ENCODE data around the gene DOCK3.
A peak's percentile ranks its signal among the peaks of the same experiment; 100 is the strongest.
"Not testable (repeated sequence)": the region's sequence is repeated elsewhere in the genome, so short reads cannot be mapped to it uniquely, and the experiment has no call there.

The DOCK3 gene

DNA sequence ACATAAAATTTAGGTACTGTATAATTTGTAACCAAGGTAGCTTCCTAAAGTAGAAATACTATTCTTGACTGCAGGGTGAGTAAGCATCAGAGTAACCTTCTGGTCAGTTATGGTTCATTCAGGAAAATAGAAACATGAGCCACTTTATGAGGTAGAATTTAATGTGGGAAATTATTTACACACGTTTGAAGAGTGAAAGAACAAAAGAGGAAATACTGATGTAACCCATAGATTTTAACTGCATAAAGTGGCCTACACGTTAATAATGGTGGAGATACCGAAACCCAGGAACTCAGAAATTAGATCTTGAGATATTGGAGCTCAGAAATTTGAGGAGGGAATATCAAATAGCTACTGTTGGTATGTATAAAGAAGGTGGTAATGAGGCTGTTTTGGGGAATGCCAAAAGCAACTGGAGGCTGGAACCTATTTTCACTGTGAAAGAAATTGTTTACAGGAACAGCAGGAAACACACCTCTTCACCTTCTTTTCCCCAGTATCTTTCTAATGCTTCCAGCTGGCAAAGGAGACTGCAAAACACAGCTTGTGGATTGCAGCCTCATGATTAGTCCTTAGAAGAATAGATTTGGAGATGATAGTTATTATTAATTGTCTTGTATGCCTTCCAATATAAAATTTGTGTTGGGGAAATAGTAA is 216.1 kb downstream of the DOCK3 start:
- no peak for DNase-seq

DNA sequence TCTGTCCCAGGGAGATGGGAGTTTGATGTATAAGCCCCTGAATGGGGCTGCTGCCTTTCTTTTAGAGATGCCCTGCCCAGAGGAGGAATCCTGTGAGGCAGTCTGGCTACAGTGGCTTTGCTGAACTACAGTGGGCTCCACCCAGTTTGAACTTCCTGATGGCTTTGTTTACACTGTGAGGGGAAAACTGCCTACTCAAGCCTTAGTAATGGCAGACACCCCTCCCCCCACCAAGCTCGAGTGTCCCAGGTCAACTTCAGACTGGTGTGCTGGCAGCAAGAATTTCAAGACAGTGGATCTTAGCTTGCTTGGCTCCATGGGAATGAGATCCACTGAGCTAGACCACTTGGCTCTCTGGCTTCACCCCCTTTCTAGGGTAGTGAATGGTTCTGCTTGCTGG is 226.4 kb downstream of the DOCK3 start:
- not testable (repeated sequence) for DNase-seq

DNA sequence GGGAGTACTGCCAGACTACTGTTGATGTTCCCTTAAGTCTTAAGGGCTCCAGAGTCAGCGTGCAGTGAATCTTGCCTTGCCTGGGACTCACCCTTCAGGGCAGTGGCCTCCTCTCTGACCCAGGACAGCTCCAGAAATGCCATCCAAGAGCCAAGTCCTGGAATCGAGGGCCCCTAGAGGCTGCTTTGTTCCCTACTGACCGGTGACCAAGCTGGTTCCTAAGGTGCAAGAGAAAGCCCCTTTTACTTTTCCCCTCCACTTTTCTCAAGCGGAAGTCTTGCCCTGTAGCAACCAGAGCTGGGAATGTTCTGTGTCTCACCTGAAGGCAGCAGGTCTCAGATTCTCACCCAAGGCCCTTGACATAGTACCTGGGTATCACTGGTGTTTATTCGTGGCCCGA is 238.0 kb downstream of the DOCK3 start:
- DNase-seq: no peak

DNA sequence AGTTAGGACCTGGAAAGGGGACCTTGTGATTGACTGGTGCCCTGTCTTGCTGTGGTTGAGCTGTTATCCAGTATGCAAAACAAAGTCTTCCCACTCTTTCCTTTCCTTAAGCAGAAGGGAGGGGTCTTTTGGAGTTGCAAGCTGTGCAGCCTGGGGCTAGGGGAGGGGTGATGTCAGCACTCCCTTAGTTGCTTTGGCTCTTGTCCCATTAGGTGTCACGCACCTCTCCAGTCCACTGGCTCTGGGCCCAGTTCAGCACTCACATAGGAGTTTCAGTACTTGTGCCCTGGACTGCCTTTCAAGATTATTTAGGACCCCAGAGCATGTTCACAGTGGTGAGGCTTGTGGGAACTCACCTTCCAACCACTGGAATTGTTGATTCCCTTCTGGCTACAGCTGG is 238.5 kb downstream of the DOCK3 start:
- no peak for DNase-seq

DNA sequence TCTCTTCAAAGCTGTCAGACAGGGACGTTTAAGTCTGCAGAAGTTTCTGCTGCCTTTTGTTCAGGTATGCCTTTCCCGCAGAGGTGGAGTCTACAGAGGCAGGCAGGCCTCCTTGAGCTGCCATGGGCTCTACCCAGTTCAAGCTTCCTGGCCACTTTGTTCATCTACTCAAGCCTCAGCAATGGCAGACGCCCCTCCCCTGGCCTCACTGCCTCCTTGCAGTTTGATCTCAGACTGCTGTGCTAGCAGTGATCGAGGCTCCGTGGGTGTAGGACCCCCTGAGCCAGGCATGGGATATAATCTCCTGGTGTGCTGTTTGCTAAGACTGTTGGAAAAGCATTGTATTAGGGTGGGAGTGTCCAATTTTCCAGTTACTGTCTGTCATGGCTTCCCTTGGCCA is 247.3 kb downstream of the DOCK3 start:
- not testable (repeated sequence) for DNase-seq

DNA sequence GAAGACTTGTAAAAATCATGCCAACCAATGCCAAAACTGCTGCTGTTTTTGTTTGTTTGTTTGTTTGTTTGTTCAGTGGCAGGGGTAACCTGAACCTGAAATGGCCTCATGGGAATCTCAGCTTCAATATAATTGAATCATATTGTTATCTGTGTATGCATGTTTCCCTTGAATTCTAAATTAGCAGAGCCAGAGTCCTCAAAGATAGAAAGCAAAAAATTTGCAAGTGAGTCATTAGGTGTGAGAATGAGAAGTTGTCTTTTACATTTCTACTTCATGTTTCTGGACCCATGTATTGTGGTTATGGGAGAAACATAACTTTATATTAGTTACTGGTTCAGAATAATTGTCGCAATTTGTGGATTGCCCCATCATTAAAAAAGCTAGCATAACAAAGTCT is 249.2 kb downstream of the DOCK3 start:
- DNase-seq: no peak

DNA sequence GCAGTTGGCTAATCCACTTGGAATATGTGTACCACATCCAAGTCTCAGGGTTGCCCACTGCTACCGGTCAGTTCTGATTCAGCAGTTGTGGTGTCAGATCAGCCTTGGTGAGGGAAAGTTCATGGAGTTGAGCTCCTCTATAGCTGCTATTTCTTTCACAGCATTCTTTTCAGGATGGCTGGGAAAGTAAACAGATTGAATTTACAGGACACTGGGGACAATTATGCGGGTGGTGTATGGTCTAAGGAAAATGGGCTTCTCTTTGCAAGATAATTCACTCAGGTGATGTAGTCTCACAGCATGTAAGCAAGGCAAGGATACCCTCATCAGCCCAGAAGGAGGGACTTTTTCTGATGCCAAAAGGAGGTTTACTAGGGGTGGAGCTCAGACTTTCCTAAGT is 249.9 kb downstream of the DOCK3 start:
- no peak for DNase-seq

DNA sequence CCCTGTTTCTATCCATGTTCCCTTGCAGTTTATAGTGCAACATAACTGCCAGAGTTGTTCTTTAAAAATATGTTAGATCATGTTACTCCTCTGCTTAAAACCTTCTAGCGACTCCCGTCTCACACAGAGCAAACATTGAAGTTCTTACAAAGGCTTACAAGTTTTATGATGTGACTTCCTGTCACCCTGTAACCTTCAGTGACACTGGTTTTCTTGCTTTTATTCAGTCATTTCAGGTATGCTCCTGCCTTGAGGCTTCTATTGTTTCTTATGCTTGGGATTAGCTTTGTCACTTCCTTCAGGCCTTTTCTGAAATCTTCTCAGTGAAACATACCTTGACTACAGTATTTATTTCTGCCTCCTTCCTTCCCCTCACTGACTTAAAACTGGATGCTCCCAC is 252.1 kb downstream of the DOCK3 start:
- DNase-seq: no peak

DNA sequence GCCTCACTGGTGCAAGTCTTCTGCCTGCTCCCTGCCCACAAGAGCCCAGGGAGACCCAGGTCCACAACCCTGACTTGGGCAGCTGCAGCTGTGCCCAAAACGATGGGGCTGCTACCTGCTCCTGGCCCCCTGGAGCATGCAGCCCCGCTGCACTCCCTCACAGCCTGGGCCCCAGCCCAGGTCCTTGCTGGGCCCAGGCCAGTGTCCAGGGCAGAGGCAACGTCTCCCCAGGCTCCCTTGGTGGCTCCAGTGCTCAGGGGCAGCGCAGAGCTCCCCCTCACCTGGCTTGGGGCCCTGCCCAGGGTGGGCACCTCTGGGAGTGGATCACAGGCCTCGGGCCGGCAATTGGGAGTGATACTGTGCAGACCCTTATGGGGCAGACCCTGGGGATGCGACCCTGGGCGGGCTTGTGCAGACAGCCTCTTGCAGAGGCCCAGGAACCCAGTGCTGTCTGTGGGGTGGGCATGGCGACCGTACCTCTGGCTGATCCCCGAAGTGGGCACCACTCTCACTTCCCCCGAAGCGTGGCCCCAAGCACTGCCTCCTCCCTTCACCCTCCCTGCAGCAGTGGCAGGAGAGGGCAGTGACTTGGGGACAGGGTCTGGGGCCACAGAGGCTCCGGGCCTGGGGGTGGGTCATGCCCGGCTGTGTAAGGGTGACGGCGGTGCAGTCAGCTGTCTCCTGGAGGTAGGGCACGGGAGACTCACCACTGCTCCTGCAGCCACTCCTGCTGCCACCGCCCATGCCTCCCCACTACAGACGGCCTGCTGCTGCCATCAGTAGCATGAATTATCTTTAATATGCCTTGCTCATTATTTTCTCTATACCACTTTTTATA is 255.9 kb downstream of the DOCK3 start:
- no peak for DNase-seq

DNA sequence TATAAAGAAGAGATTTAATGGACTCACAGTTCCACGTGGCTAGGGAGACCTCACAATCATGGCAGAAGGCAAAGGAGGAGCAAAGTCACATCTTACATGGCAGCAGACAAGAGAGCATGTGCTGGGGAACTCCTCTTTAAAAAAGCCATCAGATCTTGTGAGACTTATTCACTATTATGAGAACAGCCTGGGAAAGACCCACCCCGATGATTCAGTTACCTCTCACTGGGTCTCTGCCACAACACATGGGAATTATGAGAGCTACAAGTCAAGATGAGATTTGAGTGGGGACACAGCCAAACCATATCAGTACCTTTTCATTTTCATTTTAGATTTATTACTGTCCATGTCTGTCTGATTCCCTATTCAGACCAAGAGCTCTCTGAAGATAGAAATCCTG is 258.2 kb downstream of the DOCK3 start:
- not testable (repeated sequence) for DNase-seq

DNA sequence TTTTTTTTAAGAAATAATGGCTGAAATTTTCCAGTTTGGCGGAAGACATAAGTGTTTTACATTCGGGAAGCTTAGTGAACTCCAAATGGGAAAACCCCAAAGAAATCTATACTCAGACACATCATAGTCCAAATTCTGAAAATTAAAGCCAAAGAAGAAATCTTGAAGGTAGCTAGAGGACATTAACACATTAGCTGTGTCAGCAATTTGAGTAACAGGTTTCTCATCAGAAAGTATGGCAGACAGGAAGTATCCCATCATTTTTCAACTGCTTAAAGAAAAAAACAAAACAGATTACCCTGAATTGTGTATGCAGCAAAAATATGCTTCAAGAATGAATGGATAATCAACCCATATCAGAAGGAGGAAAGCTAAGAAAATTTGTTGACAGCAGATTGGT is 261.7 kb downstream of the DOCK3 start:
- no peak for DNase-seq

DNA sequence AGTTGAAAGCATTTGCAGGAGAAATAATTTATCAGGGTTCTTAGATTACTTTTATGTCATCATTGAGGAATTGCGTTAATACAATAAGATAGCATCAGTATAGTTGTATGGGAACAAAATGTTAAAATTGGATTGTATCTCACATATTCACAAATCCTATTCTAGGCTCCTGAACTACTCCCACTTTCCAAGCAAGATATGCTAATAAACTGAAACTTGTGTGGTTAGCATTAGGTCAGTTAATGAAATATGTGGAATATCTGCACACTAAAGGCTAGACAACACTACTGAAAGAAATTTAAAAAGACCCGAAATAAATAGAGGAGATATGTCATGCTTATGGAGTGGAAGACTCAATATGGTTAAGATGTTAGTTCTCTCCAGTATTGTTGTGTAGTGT is 272.7 kb downstream of the DOCK3 start:
- no peak for DNase-seq

DNA sequence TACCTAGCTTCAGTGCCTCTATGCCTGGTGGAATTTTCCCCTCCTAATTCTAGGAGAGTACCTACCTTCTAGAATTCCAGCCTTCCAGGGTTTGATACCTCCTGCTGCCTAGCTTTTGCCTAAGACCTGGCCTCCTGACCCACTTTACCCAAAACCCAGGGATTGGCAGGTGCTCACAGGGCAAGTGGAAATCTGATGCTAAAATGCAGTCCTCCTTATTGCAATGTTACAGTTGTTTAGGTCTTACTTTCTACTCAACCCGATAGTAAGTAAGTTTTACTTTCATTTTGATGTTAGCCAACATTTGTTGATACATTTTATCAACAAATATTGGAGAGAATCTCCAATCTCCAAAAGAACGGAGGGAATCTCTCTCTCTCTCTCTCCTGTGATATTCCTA is 275.9 kb downstream of the DOCK3 start:
- no peak for DNase-seq

DNA sequence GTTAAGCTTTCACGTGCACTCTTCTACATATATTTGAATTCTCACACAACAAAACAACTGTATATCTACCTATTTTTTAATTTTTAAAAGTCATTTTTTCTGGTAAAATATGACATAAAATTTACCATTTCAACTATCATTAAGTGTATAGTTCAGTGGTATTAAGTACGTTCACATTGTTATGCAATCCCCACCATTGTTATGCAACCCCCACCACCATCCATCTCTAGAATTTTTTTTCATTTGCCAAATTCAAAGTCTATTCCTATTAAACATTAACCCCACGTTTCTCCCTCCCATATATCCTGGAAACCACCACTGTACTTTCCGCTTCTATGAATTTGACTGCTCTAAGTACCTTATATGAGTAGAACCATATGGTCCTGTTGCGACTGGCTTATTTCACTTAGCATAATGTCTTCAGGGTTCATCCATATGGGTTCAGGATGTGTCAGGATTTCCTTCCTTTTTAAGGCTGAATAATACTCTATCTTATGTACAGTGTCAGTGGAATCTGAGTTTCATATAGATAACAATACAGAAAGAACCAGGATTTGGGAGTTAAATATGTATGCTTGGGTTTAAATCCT is 279.2 kb downstream of the DOCK3 start:
- no peak for DNase-seq

DNA sequence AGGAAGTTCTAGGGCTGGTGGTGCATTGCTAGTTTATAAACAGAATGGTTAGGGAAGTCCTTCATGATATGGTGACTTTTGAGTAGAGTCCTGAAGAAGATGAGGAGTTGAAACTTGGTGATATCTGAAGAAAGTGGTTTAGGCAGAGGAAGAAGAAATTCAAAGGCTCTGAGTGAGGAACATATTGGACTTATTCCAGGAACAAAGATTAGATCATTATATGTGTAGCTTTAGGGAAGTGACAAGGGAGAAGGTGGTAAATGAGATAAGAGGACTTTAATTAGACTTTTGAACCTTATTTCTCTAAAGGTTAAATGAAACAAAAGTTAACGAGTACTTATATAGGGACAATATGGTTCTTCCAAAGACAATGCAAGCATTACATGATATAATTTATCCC is 286.7 kb downstream of the DOCK3 start:
- no peak for DNase-seq

DNA sequence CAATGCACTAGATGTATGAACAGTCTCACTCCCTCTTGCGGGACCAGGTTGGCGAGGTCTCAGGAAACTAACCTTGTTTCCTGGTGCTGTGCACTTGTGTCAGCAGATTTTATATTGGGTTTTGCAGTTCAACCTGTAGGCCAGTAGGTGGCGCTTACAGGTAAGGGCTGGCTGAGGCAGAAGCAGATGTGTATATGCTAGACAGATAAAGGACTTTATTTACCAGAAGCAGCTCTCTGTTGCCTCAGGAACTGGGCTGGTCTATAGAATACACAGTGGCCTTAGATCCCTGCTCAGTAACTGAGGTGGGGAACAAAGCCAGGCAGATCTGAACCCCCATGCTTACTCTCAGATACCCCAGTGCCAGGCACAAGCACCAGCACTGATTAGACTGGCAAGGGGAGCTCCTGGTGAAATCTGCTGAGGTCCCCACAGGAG is 296.8 kb downstream of the DOCK3 start:
- peak; percentile 1 to 26 for DNase-seq

DNA sequence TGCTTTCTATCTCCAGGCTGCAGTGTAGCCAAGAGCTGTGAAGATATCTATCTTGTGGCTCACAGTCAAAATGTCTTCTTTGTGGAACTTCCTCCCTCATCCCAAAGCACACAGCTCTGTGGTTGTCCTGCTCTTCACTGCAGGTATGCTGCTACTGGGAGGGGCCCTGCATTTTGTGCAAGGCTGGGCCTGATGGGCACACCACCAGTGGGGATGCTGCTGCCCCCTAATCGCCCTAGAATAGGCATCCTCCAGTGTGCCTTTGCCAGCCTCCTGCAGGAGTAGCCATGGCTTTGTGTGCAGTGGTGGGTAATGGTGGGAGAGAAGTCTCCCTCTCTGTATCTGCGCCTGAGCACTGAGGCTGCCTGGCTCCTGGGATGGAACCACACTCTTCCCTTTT is 297.3 kb downstream of the DOCK3 start:
- no peak for DNase-seq

DNA sequence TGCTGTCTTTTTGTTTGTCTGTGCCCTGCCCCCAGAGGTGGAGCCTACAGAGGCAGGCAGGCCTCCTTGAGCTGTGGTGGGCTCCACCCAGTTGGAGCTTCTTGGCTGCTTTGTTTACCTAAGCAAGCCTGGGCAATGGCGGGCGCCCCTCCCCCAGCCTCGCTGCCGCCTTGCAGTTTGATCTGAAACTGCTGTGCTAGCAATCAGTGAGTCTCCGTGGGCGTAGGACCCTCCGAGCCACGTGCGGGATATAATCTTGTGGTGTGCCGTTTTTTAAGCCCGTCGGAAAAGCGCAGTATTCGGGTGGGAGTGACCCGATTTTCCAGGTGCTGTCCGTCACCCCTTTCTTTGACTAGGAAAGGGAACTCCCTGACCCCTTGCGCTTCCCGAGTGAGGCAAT is 303.9 kb downstream of the DOCK3 start:
- DNase-seq: not testable (repeated sequence)

DNA sequence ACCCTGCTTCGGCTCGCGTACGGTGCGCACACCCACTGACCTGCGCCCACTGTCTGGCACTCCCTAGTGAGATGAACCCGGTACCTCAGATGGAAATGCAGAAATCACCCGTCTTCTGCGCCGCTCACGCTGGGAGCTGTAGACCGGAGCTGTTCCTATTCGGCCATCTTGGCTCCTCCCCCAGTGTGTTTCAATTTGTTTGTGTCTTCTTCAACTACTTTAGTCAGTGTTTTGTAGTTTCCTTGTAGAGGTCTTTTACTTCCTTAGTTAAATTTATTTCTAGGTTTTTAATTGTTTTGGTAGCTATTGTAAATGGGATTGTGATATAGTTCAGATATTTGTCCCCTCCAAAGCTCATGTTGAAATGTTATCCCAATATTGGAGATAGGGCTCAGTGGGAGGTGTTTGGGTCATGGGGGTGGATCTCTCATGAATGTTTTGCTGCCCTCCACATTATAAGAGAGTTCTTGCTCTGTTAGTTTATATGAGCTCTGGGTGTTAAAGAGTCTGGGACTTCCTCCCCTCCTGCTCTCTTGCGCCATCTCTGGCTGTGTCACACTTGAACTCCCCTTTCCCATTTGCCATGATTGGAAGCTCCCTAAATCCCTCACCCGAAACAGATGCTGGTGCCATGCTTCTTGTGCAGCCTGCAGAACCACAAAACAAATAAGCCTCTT is 304.4 kb downstream of the DOCK3 start:
- DNase-seq: peak in 1 of 2 experiments; percentile 0

DNA sequence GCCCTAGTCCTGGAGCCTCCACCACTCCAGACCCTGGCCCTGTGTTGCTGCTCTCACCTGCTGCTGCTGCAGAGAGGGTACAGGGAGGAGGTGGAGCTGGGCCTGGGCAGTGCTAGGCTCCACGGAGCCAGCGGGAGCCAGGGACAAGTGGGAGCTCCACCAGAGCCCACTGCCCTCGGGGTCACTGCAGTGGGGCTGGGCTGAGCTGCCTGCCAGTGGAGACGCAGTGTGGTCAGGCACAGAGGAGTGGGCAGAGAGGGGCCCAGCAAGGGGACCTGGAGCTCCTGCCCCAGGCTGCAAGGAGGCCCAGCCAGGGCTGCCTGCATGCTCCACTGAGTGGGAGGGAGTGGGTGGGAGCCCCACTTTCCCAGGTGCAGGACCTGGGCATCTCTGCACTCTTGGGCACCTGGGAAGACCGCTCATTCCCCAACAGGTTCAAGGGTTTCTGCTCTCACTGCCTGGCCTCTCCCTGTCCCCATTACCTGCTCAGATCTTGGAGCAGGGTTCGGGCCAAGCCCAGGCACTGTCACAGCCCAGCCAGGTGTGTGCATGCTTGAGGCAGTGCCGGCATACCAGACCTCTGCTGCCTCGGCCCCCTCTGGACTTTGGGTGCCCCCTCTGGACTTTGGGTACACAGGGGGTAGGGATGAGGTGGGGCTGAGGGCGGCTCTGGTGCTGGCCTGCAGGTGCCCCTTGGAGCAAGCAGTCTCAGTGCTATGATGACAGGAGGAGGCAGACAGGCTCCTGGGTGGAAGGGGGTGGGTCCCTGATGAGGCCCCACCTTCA is 308.0 kb downstream of the DOCK3 start:
- DNase-seq: no peak

DNA sequence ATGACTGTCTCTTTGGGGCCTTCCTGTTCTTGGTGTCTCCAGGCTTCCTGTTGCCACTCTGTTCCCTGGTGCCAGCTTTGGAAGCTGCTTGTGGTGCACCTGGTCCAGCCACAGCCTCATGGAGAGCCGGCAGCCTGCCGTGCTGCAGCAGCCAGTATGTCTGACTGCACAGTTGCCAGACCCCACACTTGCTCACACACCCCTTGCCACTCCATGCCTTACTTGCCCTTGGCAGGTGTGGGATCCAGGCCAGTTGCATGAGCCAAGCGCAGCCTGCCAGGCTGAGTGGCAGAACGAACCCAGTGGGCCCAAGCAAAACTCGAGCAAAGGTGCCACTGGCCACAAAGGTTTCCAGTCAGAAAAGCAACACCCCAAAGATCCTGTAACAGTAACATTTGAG is 309.2 kb downstream of the DOCK3 start:
- DNase-seq: no peak

DNA sequence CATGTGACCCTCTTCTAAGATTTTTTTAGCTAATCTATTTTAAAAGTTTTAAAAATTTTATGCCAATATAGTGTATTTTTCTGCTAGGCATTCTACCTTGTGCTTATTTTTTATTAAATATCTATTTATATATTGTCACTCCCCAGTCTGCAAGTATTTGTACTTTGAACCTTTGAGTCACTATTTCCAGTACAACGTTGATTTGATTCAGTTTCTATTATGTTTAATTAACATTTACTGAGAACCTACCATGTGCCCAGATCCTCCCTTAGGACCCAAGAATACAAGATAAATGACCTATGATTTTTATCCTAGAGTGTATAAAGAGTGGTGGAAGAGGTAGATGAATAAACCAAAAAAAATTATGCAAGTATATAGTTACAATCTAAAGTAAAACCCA is 311.2 kb downstream of the DOCK3 start:
- no peak for DNase-seq

DNA sequence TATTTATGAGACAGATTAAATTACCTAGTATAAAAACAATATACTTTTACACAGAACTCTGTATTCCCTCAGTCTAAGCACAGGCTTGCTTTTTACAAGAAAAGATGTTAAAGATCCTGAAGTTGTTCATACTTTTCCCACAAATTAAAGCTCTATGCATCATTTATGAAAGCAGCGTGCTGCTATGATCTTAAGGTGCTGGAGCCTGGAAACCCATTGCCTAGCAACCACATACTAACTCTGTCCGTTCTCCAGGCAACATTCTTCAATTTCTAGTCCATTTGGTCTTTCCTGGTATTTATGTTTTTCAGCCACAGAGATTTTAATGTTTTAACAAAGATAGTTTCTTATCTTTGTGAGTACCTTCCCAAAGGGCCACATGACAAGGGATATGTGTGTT is 312.0 kb downstream of the DOCK3 start:
- DNase-seq: no peak

Data from NCI-H1930 (cell line).